GM18499 (cell line): ENCODE results near the gene EPHA4.

Experiments used
- ATAC-seq: cut with Tn5 transposase; IDR thresholded peaks from one replicate; pipeline ENCODE4 v1.9.1; 2021; ENCODE audit warnings: moderate number of reproducible peaks; ENCODE audit not compliant: insufficient read depth, unreplicated experiment

The EPHA4 gene

DNA sequence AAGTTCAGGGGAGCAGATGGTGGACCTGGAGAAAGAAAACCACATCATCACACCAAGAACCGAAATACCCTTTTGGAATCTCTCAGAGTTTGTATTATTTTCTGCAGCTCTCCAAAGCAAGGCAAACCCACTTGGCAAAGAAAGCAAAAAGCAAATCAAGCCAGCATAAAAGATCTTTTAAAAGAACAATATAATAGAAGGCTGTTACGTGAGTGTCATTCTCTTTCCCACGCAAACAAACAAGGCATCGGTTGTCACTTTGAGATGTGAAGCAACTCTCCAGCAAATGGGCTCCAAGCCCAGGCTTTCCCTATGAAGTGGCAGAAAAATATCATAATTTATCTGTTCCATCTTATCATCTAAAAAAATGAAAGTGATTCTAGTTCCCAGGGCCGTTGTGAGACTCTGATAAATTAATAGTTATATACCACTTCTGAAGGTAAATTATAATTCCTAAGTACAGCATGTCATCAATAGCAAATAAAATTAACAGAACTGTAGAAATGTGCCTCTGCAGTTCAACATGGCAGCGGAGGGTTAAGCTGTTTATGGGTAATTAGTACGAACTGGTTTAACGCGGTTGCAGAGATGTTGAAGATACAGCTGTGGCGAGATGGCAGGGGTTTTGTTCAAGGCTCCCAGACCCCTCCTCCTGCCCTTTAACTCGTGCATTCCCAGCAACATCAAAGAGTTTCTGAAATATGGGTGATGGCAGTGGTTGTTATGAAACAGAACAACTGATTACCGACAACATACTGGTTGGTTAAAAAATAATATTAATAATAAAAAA lies 89.2 kb downstream of the EPHA4 start:
- ATAC-seq: no peak

DNA sequence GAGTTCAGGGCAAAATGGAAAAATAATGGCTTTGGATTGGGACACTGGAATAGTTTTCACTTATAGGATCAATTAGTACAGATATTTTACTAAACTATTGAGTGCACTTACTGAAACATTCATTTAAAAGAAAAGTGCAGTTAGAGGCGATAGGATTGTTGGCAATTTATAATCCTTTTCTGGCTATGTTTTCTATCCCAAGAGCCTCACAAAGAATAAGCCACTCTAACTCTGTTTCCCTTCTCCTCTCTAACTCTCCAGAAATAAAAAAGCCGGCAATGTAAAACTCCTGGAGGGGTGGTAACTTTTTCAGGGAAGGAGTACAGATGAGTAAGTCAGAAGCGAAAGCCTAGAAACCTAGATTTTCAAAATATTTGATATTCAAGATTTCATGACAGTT lies 91.3 kb downstream of the EPHA4 start:
- ATAC-seq: no peak

DNA sequence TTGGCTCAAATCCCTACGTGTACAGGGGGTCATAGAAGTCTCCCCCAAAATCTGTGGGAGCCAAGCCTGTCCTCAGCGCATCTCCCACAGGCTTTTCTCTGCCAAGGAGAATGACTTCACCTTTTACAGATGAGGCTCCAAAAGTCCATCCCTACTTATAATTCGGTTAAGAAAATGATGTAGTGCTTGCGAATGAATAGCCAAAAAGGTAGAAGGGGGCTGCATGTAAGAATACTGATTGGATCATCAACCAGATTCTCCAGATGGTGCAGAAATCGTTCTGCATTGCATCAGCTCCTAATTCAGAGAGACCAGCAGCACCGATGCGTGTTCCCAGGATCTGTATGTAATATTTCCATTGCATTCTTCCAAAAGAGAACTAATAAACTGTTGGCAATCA lies 91.9 kb downstream of the EPHA4 start:
- ATAC-seq: no peak

DNA sequence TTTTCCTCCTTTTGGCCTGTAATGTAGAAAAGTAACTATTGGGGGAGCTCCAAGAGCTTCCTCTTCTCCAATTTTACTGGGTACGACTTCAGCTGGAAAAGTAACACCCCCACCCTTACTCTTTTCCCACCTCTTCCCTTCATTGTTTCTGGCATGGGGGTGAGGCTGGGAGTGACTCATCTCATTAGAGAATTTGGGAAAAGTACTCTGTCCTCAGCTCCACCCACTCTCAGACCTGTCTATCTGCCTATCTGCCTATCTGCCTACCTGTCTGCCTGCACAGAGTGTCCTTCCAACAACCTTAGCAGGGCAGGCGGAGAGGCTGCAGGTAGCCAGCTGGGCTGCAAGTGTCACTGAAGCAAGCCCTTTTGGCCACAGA lies 93.6 kb downstream of the EPHA4 start:
- no peak for ATAC-seq

DNA sequence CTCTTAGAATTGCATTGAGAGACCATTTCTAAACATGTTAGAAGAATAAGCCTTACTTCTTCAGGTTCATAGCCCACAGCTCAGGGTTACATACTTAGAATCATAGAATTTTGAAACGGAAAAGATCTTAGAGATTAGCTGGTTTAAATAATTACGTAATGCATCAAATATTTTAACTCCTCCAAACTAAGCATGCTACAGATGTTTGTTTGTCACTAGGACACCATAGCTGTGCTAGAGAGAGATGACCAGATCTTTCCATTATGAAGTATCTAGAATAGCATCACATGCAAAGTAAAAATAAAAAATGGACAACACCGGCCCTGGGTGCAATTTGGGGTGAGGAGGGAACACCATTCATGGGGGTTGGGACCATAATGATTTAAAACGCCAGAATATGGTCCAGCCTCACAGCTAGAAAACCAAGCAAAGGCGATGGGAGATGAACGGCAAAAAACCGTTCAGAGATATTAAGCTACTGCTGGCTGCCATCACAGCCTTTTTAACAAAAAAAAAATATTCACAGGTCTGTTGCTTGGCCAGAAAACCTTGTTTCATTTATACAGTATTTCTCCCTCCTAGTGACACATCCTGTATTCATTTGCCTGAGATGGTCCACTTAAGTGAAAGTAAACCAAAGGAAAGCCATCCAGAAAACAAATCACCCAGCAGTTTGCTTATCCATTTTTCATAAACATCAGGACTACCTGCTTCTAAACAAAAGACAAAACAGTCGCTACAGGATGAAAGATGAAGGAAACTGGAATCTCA lies 94.2 kb downstream of the EPHA4 start:
- no peak for ATAC-seq

DNA sequence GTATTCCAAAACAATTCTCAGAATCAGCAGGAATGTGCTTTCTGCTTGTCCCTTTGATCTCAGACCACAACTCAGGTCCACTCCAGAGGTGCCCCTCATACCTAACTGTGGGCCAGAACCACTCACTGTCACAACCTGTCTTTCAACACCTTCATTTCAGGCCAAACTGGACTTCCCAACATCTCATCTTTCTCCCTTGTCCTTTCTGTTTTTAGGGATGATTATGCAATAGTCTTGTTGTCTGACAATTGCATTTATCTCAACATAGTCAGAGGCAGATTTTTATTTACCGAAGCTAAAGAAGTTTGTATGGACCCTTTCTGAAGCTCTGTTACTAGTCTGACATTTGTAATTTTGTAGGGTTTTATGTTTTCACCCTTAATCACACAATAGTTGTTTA lies 95.9 kb downstream of the EPHA4 start:
- no peak for ATAC-seq

DNA sequence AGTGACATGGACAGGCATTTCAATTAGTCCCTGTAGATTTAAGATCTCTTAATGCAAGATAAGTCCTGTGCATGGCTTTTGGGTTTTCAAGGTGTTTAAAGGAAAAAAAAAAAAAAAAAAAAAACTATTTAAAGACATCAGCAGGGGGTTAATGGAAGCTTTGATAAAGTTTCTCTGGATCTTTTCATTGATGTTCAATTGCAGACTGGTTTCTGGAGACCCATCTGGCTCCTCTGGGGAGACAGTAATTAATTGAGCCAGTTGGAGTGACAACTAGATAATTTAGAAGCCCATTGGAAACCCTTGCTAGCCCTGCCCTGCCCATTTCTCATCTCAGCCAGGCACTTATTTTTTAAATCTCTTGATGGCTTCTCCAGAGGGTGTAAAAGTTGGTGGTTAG lies 98.7 kb downstream of the EPHA4 start:
- no peak for ATAC-seq

DNA sequence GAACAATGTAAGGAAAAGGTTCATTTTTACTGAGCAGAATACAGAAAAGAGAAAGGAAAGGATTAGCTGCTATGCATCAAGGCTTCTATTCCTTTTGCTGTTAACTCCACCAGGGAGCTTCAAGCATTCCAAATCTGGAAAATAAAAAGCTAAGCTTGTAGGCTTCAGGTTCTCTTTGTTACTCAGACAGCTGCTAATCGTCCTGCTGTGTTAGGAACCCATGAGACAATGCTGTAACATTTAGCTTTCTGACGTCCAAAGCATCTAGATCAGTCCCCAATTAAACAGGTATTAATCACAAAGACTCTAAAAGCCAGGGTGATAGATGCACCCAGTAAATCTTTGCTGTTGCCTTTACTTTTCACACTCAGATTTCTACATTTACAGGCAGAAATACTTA lies 103.8 kb downstream of the EPHA4 start:
- ATAC-seq: no peak

DNA sequence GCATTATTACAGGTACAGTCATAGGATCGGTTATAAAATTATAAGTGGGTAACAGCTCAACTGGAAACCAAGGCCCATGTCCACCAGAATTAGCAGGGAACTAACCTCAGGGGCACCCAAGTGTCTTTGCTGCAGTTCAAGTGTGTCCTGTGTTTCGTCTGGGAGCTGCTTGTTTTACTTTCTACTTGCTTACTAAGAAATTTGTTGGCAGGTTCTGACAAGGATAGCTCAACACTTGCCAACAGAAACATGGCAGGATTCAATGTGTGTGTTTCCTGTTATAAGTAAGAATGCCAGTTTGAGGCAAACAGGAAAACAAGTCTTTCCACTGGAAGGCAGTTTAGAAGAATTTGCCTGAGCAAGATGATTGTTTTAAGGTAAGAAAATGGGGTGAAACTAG lies 104.5 kb downstream of the EPHA4 start:
- no peak for ATAC-seq

DNA sequence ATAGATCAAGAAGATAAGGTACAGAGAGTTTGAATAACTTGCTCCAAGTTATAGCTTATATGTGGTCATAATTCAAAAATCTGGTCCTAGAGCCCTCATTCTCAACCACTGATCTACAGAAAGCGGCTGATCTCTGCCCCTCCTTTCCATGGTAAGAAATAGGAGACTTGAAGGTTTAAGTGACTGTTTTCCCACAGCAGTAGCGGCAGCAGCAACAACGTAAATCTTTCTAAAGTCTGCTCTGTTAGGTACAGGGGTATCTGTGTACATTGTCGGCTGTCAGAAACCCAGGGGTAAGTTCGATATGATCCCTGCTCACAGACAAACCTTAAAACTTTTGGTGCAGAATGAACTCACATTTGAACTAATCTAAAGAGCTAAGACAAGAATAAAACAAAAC lies 105.4 kb downstream of the EPHA4 start:
- ATAC-seq: no peak

DNA sequence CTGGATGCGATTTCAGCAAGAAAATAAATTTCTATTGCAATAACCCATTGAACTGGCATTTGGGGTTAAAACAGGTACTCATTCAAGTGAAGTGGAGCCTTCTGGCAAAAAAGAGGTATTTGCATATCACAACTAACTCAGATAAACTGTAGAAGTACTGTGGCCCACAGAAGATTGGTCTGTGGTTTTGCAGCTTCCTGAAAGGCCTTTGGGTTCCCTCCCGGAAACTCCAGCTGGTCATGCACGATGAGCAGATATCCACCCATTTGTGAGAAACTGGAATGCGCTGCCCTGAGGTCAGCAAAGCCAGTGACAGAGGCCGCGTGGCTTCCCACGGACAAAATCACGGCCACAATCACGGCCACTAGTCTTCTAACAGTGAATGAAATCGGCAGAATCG lies 106.3 kb downstream of the EPHA4 start:
- ATAC-seq: no peak

DNA sequence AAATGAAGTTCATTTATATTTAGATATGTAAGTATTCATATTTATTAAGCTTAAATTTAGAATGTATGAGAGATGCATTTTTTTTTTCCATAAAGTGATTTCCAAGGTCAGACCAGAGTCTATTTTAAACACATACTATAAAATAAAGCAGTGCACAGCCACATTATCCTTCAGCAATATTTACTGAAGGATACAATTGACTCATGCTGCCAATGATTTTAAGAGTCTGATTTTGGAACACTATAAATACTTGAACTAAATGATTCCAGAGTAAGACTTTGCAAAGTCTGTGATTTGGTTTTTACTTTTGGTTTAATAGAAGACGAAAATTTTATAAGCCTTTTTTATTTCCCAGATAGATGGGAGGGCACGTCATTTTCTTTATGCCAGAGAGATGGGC lies 107.1 kb downstream of the EPHA4 start:
- no peak for ATAC-seq

DNA sequence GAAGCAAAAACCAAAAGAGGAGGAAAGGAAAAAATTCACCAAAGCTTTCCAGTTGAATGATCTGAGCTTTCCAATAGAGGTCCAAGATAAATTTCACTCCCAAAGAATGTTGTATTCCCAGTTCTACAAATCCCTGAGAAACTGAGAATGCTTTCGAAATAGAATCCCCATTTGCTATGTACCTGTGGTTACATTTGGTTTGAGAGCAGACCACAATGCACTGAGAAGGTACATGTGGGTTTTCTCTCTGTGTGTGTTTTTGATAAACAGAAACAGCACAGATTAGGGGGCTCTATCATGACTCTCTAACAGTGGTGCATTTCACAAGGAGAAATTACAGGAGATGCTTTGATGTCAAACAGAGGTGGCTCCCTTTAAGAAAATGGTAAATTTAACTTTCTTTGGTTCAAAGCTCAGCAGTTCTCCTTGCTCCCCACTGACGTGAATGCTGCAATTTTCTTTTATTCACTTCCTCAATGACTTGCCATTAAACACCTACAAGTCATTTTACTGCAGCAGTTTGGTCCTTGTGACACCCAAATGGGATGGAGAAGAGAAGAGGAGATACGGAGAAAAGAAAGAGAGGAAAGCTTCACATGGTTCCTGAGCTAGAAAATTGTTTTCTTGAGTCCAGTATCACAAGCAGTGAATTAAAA lies 108.7 kb downstream of the EPHA4 start:
- ATAC-seq: no peak

DNA sequence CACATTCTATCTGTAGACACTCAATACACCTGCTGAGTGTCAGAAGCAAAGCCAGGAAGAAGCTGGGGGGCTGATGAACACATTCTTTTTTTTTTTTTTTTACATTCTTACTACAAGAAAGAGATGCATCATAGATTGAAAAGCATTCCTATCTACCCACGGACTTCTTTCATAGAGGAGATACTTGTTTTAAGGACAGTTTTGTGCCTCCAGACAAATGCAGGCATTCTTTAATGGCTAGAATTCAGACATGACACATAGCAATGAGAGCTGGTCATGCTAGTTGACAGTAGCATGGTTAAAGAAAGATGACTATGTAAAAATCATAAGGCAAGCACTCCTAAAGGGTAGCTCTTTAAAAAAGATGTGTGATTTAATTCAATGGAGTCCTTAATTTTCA lies 110.2 kb downstream of the EPHA4 start:
- ATAC-seq: no peak

DNA sequence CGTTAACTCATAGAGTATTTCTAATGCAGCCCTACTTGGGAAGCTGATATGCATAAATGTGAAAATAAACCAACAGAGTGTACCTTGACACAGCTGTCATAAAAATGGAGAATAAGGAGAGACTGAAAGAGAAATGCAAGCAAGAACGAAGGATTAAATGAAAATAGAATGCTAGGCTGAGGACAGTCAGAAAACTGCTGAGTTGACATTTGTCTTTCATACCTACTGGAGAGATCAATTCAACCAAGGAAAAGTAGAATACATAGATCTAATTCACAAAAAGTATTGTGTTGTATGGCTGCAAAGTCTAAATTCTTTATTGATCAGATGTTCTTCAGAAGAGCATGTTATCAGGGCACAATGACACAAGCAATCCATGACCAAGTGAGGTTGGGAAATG lies 112.0 kb downstream of the EPHA4 start:
- ATAC-seq: no peak

DNA sequence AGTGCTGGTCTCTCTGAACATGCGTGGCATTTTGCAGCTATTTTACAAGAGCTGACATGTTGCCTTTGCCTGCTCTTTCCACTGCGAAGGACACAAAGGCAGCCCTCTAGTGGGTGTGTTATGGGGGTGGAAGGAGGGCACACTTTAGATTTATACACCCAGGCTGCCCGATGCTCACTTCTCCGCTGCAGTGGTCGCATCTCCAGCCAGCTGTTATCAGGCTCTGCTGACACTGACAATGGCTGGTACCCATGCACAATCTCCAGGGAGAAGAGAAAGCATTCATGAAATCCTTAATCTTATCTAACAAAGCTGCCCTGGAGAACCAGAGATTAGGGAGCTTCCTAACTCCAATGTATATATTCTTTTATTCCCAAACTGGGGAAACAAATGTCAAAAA lies 113.5 kb downstream of the EPHA4 start:
- ATAC-seq: no peak

DNA sequence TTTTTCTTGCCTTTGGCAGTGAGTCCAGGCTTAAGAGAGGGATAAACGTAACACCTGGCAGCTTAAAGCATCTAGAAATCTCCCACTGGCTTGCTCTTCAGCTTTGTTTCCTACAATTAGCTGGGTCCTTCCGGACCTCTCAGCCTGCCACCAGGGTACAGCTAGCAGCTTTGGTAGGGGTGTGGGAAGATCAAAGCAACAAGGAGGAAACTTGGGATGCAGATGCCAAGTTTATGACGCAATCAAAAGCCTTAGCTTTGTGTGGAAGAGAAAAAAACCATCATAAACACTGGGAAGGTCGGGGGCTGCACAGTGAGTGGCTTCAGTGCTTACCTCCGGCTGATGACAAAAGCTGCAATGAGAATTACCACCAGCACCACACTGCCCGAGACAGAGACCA lies 116.9 kb downstream of the EPHA4 start:
- no peak for ATAC-seq

DNA sequence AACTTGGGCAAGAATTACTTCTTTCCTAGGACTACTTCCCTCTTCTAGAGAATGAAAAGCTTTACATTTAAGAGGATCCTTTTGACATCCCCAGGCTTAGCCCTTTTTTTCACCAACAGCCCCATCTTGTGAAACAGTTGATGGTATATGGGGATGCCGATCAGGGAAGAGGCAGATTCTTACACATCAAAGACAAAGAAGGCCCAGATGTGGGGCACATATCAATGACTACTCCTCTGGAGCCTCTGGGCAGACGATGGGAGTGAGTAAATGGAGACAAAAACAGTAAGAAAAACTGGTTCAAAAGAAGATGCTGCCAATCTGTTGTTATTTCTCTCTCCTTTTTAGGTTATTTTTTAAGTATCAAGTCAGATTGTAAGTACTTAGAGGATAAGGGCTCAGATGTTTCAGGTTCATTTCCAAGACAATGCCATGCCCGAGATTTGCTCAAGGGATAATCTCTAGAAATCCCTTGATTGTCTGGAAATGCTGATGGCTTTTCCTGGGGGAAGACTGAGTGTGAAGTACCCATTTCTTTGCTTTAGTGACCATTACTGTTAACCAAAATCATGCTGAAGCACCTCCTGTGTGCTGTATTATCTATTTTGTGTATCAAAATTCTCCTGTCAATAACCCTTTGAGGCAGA lies 117.5 kb downstream of the EPHA4 start:
- ATAC-seq: no peak

DNA sequence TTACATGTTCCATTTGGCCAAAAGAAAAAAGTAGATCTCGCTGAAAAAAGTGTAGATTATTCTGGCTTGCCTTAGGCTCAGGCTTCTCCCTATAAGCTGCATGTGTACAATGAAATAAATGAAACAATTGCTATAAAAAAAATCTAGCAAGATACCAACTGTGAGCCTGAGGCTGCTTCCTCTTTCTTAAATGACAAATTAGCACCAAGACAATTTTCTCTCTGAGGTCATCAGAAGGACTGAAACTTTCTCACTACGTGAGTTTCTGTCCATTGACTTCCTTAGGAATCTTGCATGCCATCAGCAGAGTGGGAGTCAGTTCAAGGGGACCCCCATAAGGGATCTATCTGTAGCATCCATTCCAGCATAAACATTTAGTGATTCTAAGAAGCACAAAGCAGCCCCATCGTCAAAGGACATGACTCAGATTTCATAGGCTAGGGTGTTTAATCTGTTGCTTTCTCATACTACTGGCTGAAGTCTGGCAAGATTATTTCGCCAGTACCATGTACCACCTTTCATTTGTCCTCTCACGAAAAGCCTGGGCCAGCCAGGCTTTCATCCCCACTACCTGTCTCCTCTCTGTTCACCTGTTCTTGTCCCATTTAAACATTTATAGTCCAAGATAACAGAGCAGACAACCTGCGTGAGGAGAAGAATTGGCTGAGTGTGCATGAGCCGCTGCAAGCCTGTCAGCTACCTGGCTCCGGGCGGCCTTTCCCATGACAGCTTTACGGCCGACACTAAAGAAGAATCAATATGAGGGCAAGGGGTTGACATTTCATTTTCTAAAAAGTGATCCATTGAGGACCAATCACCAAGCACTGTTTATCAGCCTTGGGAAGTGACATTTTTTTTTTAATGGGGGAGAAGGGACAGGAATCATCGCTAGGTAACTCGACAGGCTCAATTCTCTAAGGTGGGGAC lies 120.0 kb downstream of the EPHA4 start:
- ATAC-seq: no peak

DNA sequence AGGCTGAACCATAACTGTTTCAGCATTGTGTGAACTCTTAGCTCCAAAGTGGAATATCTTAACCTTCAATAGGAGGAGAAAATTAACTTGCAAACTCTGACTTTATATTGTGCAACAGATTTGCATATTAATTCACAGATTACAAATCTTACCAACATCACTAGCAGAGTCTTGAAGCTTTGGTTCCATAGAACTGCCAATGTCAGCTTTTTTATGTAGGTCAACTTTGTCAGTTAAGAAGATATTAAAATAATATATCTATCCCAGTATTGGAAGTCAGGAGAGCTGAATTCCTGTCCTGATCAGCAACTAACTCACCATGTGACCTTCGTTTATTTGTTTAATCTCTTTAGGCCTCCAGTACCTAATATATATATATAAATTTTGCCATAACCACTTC lies 121.8 kb downstream of the EPHA4 start:
- no peak for ATAC-seq
